ENCODE data around the gene ANO3. TPM values are rescaled to one million over a fixed set of nuclear protein-coding genes. Genes with fewer than 3 reads are reported as not detected.
"Not testable (repeated sequence)": the region's sequence is repeated elsewhere in the genome, so short reads cannot be mapped to it uniquely, and the experiment has no call there.

Gene ANO3
- total RNA-seq, 1 donor: 5.9 TPM

GRCh38 chr11:26621132-26621531, 289.2 kb downstream of the ANO3 start:
- no peak overlapping the region for H3K4me3 ChIP-seq (ENCODE audit: low read depth, low read length)
- TF ChIP-seq CTCF (IDR thresholded peaks at IDR 0.05; ENCODE audit: insufficient read depth, low read length): no peak
- peak; percentile 73 for DNase-seq (ENCODE audit: low read depth)

- no peak for TF ChIP-seq CTCF (IDR thresholded peaks at IDR 0.05; ENCODE audit: insufficient read depth, low read length)
- no peak for DNase-seq (ENCODE audit: low read depth)
- no peak overlapping the region for H3K4me3 ChIP-seq (ENCODE audit: low read depth, low read length)
Measured at GRCh38 chr11:26622181-26622580, 290.3 kb downstream of the ANO3 start.

- DNase-seq (ENCODE audit: low read depth): peak; percentile 23
- H3K4me3 ChIP-seq (ENCODE audit: low read depth, low read length): no peak overlapping the region
- no peak for TF ChIP-seq CTCF (IDR thresholded peaks at IDR 0.05; ENCODE audit: insufficient read depth, low read length)
Measured at GRCh38 chr11:26623076-26623659, 291.2 kb downstream of the ANO3 start.

- TF ChIP-seq CTCF (IDR thresholded peaks at IDR 0.05; ENCODE audit: insufficient read depth, low read length): no peak
- H3K4me3 ChIP-seq (ENCODE audit: low read depth, low read length): no peak overlapping the region
- peak; percentile 37 for DNase-seq (ENCODE audit: low read depth)
Measured at GRCh38 chr11:26626346-26626745, 294.4 kb downstream of the ANO3 start.

- H3K4me3 ChIP-seq (ENCODE audit: low read depth, low read length): no peak overlapping the region
Measured at GRCh38 chr11:26632691-26633159, 300.8 kb downstream of the ANO3 start.

GRCh38 chr11:26643314-26643713, 311.4 kb downstream of the ANO3 start:
- DNase-seq (ENCODE audit: low read depth); H3K4me3 ChIP-seq (ENCODE audit: low read depth, low read length): not testable (repeated sequence)

More at GRCh38 chr11:26632691-26633159, 300.8 kb downstream of the ANO3 start:
- no peak for DNase-seq (ENCODE audit: low read depth)
- no peak for TF ChIP-seq CTCF (IDR thresholded peaks at IDR 0.05; ENCODE audit: insufficient read depth, low read length)

- TF ChIP-seq CTCF (IDR thresholded peaks at IDR 0.05; ENCODE audit: insufficient read depth, low read length): peak; percentile 80
- no peak overlapping the region for H3K4me3 ChIP-seq (ENCODE audit: low read depth, low read length)
- DNase-seq (ENCODE audit: low read depth): peak; percentile 80
Measured at GRCh38 chr11:26649884-26650283, 318.0 kb downstream of the ANO3 start.

Measured in fibroblast of the aortic adventitia (primary cell).